ENCODE measurements around the gene NXPH4. TPM values are rescaled to one million over a fixed set of nuclear protein-coding genes. Genes with fewer than 3 reads are reported as not detected.

The NXPH4 gene
- total RNA-seq, 6 experiments from 2014 or later: 0.87 to 1.5 (median 1.2) TPM; not detected in 3

DNA sequence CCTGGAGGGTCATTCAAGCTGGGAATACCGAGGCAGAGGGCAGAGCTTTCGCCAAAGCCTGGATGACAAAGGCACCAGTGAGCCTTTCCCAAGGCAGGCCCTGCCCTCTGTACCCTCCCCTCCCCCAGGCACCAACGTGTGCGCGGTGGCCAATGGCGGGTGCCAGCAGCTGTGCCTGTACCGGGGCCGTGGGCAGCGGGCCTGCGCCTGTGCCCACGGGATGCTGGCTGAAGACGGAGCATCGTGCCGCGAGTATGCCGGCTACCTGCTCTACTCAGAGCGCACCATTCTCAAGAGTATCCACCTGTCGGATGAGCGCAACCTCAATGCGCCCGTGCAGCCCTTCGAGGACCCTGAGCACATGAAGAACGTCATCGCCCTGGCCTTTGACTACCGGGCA is 31.2 kb upstream of the NXPH4 start:
- WGBS (ENCODE audit: insufficient coverage, low coverage, low lambda C conversion rate, missing lambda C conversion rate): no CpG with 5 or more reads among the region's 25 CpGs
- no peaks in the 10 kb centered on the region for H3K4me1 ChIP-seq
- no peak overlapping the region for H3K27ac ChIP-seq
- no peak for TF ChIP-seq POLR2A (IDR thresholded peaks at IDR 0.05)
- TF ChIP-seq, protein P1, sequence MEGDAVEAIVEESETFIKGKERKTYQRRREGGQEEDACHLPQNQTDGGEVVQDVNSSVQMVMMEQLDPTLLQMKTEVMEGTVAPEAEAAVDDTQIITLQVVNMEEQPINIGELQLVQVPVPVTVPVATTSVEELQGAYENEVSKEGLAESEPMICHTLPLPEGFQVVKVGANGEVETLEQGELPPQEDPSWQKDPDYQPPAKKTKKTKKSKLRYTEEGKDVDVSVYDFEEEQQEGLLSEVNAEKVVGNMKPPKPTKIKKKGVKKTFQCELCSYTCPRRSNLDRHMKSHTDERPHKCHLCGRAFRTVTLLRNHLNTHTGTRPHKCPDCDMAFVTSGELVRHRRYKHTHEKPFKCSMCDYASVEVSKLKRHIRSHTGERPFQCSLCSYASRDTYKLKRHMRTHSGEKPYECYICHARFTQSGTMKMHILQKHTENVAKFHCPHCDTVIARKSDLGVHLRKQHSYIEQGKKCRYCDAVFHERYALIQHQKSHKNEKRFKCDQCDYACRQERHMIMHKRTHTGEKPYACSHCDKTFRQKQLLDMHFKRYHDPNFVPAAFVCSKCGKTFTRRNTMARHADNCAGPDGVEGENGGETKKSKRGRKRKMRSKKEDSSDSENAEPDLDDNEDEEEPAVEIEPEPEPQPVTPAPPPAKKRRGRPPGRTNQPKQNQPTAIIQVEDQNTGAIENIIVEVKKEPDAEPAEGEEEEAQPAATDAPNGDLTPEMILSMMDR (IDR thresholded peaks at IDR 0.05): no peak
- no peak overlapping the region for H3K4me3 ChIP-seq
- intact Hi-C loops (cut with DNase I): no loop called here
- no peaks in the 10 kb centered on the region for H3K9me3 ChIP-seq
- no peak for DNase-seq
- ATAC-seq: peak in 1 of 4 donors; percentile 7
- H3K27me3 ChIP-seq: no peaks in the 10 kb centered on the region
- peaks cover 7 to 97% (median 60%) of the 10 kb centered on the region in 4 donors for H3K36me3 ChIP-seq

DNA sequence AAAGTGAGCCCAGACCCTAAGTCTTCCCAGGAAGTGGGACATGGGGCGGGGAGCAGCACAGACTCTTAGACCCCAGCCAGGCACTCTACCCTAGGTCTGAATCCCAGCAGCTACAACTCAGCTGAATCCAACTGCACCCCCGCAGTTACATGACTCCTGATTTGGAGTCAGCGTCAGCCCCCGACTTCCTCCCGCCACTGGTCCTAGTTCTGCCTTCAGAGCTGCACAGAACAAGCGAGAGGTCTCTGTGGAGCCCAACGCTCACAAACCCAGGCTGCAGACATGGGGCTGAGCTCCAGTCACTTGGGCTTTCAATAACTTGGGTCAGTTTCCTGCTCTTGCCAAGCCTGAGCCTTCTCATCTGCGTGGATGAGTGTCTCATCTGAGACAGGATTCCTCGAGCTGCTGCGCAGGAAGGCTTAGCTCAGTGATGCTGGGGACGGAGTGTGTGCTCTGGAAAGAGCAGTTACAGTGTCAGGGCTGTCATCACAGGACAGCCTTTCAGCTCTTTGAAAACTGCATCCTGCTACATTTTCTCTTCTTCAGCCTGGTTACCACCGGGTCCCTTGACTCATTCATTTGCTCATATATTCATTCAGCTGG is 30.6 kb upstream of the NXPH4 start:
- ATAC-seq: no peak
- H3K27ac ChIP-seq: no peak overlapping the region
- H3K4me3 ChIP-seq: no peak overlapping the region
- WGBS (ENCODE audit: insufficient coverage, low coverage, low lambda C conversion rate, missing lambda C conversion rate): 80% methylated on average over 3 of the region's 12 CpGs
- no peaks in the 10 kb centered on the region for H3K4me1 ChIP-seq
- no peaks in the 10 kb centered on the region for H3K9me3 ChIP-seq
- no peaks in the 10 kb centered on the region for H3K27me3 ChIP-seq
- no peak for DNase-seq
- peaks cover 7 to 97% (median 59%) of the 10 kb centered on the region in 4 donors for H3K36me3 ChIP-seq
- no peak for TF ChIP-seq POLR2A (IDR thresholded peaks at IDR 0.05)
- TF ChIP-seq, protein P1 (IDR thresholded peaks at IDR 0.05): no peak
- intact Hi-C loops (cut with DNase I): no loop called here

DNA sequence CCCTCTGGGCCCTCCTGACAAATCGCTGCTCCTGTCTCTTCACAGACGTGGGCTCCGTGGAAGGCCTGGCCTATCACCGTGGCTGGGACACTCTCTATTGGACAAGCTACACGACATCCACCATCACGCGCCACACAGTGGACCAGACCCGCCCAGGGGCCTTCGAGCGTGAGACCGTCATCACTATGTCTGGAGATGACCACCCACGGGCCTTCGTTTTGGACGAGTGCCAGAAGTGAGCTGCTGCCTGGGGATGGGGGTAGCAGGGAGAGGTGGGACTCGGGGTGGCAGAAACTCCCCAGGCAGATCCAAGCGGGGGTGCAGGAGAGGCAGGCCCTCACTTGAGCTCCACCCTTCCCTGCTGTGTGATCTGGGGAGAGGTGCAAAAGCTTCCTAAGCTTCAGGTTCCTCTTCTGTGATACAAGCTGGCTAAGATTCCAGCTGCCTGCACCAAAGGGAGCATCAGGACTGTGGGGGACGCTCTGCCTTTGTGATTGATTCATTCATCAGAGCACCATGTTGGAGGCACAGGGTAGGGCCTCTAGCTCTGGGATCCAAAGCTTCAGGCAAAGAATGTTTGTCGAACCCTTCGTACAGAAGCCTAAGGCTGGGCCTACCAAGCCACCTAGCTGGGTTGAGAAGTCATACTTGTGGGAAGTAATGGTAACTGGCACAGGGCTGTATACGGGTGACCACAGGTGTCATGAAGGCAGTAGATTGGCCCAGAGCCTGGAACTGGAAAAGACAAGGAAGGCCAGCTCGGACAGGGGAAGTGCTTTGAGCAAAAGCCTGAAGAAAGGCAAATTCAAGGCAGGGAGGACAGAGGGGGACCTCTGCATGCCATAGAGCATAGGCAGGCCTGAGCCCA is 29.1 kb upstream of the NXPH4 start:
- H3K27ac ChIP-seq: no peak overlapping the region
- no peaks in the 10 kb centered on the region for H3K4me1 ChIP-seq
- H3K27me3 ChIP-seq: no peaks in the 10 kb centered on the region
- DNase-seq (no peak), ATAC-seq (no peak)
- TF ChIP-seq, protein P1 (IDR thresholded peaks at IDR 0.05): no peak
- TF ChIP-seq POLR2A (IDR thresholded peaks at IDR 0.05): no peak
- 47% methylated on average over 7 of the region's 21 CpGs for WGBS (ENCODE audit: insufficient coverage, low coverage, low lambda C conversion rate, missing lambda C conversion rate)
- H3K36me3 ChIP-seq: peaks cover 10 to 91% (median 60%) of the 10 kb centered on the region in 4 donors
- no peak overlapping the region for H3K4me3 ChIP-seq
- H3K9me3 ChIP-seq: no peaks in the 10 kb centered on the region
- intact Hi-C loops (cut with DNase I): no loop called here

DNA sequence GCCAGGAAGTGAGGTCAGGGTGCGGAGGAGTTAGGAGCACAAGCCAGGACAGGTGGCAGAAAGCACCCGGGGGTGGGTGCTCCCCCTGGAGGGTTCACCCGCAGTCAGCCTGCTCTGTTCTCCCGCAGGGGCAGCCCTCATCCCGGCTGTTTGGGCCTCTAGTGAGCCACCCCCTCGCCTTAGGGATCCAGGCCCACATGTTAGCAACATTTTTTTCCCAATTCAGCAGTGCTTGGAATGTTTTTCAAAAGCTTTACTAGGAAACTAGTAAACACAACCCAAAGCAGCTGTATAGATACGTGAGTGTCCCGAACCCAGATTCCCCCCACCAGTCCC is 28.5 kb upstream of the NXPH4 start:
- peaks cover 14 to 94% (median 63%) of the 10 kb centered on the region in 4 donors for H3K36me3 ChIP-seq
- no peak overlapping the region for H3K27ac ChIP-seq
- H3K27me3 ChIP-seq: no peaks in the 10 kb centered on the region
- WGBS (ENCODE audit: insufficient coverage, low coverage, low lambda C conversion rate, missing lambda C conversion rate): 100% methylated on average over 1 of the region's 8 CpGs
- no peaks in the 10 kb centered on the region for H3K9me3 ChIP-seq
- H3K4me3 ChIP-seq: no peak overlapping the region
- TF ChIP-seq, protein P1 (IDR thresholded peaks at IDR 0.05): no peak
- no peak for TF ChIP-seq POLR2A (IDR thresholded peaks at IDR 0.05)
- ATAC-seq (no peak), DNase-seq (no peak)
- H3K4me1 ChIP-seq: no peaks in the 10 kb centered on the region
- intact Hi-C loops (cut with DNase I): no loop called here

Data from right lobe of liver (tissue), 6 donors.